Activated CD4-positive, alpha-beta T cell treated with anti-CD3 and anti-CD28 coated beads, Interleukin-2, amount 50 U/mL, for 24 hours (primary cell): ENCODE data around the gene NFKB1.

Source experiments
- DNase-seq, 2 donors: peaks; one replicate each; pipeline ENCODE4 v3.0.0-alpha.2; 2020; ENCODE audit warnings: low read depth in 1 of 2, low spot score in 1 of 2

The NFKB1 gene

DNA sequence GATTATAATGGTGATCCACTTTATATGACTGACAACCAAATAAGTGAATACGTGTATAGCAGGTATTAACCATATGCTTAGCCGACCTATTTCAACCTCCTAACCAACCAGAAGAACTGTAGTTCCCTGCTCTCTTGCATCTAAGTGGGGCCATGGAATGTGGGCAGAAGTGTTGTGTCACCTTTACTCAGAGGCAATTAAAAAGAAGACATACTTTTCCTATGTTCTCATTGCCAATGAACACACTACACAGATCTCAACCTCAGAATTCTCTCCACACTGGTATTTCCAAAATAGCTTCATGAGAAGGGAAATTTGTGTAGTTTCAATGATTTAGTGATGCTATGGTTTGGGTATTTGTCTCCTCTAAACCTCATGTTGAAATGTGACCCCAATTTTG lies 3.2 kb upstream of the NFKB1 start:
- DNase-seq = no peak

DNA sequence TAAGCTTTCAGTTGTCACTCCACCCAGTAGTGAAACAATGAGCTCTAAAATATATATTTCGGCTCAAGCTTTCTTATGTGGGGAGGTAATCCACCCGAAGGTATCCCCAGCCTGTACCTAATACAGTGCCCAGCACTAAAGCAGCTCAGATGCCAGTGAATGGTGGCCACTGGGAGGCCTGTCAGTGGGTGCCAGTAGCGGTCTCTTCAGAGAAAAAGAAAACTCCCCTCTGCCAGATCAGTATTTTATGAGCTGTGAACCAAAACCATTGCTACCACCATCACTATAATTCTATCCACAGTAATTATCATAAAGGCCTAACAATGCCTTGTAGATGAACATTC lies 835 bp upstream of the NFKB1 start:
- DNase-seq = no peak

DNA sequence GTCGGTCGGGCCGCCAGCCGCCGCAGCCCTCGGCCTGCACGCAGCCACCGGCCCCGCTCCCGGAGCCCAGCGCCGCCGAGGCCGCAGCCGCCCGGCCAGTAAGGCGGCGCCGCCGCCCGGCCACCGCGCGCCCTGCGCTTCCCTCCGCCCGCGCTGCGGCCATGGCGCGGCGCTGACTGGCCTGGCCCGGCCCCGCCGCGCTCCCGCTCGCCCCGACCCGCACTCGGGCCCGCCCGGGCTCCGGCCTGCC lies 213 bp downstream of the NFKB1 start:
- no peak for DNase-seq

DNA sequence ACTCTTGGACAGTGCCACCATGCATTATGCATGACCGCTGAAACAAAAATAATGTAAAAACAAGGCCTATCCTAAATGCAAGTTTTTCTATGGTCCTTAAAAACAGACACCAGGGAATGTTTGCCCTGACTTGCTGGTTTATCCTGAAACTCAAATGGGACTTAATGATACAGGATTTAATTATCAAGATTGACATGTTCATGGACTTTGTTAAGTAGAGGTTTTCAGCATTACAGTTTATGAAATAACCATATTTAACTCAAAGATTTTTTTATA lies 1.3 kb downstream of the NFKB1 start:
- no peak for DNase-seq

DNA sequence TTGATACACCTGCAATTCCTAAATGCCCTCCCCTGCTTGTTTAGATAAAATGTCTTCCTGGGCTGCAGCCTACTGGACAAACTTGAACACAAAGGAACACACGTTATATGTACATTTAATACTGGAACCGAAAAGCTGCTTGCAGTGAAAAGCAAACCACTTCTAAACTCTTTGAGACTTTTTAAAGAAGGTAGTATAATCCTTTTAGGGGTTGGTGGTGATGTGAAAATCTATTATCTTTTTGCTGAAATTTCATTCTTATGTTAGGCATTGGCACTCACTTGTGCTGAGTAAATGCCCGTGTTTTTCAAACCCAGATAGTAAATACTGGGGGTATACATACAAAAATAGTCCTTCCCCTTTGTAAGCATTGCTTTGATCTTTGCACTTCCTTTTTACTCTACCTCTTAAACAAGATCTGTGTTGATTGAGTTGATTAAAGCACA lies 2.2 kb downstream of the NFKB1 start:
- no peak for DNase-seq

DNA sequence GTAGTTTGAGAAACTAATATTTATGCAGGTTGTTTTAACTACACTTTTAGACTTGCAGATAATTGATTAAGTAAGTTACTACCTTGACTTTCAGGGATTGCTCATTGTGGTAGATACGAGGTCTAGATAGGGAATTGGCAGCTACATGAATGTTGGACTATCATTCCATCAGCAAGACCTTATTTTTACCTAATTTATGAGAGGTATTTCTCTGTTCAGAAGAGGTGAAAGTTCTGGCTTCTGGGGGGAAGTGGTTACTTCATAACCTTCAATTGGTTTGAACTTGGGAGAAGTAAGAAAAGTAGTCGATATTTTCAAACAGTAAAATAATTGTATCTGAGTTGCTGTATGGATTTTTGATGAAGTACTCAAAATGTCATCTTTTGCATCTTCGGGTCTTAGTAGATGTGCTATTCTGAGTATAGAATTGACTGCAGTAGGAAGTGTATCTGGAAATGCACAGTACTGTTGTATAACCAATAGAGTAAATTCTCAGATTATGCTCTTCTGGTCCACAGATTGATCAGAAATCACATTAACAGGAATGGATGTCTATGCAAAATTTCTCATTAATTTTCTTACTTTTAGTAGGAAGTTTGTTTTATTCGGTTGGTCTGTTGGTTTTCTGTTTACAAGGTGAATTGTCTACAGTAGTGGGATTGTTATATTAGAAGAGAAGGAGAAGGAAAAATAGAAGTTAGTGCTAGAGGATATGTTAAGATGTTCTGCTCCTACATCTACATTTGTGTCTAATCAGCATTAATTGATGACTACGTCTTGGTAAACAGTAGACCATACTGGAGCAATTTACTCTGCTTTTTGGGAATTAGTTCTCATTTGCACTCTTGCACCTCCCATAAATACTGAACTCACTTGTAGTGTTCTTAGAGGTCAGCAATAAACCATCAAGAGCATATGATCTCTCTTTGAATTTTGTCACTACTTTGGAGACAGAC lies 3.0 kb downstream of the NFKB1 start:
- no peak for DNase-seq

DNA sequence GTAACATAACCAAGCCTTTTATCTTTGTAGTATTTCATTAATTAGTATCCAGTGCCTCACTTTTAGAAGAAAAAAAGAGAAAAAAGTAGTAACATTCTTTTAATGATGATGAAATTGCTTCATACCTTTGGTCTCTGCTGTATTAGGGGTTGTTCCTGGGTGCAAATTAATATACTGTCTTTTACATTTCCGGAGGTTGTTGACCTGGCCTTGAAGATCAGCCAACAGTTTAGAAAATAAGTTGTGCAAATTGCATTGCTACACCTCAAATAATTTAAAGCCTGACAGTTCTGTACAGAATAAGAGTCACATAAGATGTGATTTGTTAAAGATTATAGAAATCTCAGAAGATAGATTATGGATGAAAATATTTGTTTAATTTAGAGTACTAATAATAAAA lies 3.8 kb downstream of the NFKB1 start:
- DNase-seq = no peak

DNA sequence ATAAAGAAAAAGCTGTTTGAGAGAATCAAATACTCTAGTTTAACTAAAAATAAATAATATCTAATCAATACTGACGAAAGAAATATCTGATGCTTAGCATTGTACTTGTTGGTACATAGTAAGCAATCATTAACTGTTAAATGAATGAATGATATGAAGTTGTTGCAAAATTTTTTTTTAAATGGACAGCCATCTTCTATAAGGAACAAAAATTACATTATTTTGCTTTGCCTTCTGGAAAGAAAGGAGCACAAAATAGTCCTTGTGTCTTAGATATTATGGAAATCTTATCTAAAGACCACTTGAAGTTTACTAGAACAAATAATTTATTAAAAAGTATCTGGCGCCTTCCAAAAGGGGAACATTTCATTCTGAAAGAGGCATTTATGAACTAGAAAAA lies 4.5 kb downstream of the NFKB1 start:
- DNase-seq = no peak

DNA sequence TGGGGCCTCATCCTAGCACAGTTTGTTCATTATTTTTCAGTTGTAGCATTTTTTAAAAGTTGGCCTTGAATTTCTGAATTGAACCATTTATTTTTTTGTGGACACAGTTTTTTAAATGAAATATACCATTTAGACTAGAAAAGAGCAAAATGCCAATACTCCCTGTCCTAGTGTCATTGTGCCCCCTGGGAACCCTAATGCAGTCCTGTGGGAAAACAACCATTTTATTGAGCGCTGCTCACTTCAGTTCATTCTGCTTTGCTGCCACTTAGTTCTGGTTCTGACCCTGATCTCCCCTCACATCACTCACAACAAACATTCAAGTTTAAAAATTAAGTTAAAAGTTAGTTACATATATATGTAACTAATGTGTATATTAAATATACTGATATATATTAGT lies 5.4 kb downstream of the NFKB1 start:
- no peak for DNase-seq

DNA sequence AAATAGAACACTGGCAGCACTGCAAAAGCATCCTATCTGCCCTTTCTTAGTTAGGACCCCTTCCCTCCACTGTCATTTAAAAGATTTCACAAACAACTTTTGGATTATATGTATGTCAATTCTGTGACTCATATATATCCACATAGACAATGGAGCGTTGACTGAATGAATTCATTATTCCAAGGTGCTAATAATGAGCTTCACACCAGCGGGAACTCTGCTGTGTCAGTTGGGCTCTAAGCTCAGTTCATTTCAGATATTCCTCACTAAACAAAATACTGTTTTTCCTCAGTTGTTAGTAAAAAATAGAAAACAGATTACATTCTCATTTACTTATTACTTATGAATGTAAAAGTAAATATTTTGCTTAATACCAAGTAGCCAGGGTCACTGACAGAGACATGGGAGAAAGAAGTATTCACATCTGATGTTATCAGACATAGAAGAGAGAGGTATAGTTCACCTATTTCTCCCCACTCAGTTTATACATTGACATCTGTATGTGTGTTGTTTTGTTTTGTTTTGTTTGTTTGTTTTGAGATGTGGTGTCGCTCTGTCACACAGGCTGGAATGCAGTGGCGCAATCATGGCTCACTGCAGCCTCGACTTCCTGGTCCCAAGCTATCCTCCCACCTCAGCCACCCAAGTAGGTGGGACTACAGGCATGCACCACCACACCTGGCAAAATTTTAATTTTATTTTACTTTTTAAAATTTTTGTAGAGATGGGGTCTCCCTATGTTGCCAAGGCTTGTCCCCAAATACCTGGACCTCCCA lies 10.9 kb downstream of the NFKB1 start:
- no peak for DNase-seq

DNA sequence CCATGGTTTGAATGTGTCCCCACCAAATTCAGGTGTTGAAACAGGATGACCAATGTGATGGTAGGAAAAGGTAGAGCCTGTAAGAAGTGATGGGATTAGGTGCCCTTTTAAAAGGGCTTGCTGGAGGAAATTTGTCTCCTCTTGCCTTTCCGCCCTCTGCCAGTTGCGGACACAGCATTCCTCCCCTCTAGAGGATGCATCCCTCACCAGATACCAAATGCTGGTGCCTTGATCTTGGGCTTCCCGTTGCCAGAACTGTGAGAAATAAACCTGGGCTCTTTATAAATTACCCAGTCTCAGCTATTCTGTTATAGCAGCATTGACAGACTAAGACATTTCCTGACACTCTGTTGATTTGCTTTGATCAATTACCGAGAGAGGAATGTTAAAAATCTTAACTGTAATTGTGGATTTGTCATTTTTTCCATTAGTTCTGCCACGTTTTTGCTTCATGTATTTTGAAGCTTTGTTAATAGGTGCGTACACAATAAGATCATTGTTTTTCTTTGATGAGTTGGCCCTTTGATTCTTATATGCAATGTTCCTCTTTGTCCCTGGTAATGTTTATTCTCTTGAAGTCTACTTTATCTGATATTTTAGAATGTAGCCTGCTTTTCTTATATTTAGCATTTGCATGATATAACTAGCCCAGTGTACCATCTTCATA lies 13.3 kb downstream of the NFKB1 start:
- DNase-seq = no peak

DNA sequence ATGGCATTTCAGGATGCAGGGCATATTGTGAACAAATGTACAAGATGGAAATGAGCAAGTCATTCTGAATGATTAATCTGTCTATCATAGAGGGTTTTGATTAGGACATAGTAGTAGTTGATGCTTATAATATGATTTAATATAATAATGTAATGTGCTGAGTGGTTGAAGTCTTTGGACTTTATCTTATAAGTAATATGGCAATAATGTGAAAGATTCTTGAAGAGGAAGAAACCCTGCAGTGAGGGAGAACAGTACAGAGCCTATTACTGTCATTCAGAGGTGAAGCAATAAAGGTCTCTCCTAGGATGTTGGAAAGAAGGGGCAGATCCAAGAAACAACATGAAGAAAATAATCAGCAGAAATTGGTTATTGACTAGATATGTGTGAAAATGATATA lies 16.6 kb downstream of the NFKB1 start:
- DNase-seq = no peak

DNA sequence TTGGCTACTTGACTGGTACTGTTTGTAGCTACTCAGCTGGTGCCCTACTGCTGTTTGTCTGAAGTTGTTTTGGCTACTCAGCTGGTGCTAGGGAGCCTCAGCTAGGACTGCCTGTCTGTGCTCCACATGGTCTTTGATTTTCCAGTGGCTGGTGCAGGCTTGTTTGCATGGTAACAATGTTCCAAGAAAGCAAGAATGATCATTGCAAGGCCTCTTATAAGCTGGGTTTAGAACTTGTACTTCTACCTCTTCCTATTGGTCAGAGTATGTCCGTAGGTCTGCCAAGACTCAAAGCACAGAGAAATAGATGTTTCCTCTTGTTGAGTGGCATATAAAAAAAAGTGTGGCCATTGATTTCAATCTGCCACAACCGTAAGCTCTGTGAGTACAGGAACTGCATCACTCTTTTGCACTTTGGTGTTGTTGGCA lies 17.6 kb downstream of the NFKB1 start:
- DNase-seq = no peak

DNA sequence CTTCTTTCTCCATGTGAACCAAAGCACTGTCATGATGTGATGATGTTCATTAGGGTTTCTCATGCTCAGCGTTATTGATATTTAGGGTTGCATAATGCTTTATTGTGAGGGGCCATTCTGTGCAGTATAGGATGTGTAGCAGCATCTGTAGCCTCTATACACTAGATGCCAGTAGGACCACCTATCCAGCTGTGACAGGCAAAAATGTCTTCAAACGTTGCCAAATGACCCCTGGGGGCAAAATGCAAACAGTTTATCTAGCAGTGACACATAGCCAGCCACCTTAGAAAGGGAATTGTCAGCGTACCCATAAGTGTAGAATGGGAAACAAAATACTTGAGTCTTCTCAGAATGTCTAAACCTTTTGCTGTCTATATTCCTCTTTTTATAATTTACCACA lies 18.8 kb downstream of the NFKB1 start:
- DNase-seq = no peak

DNA sequence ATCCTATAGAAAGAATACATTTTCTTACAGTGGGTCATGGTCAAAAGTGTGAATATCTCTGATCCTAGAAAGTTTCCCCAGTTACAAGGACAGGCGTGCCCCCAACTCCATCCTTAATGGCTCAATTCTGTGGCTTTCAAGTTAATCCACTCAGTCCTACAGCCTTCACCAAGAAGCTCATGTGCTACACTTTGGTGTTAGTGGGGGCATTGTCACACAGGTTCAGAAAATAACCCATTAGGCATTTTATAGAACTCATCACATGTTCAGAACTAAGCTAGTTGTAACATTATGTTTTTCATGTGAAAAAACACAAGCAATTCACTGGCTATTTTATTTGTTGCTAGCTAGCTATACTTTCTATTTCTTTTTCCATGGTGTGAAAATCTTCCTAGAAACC lies 20.4 kb downstream of the NFKB1 start:
- DNase-seq = no peak

DNA sequence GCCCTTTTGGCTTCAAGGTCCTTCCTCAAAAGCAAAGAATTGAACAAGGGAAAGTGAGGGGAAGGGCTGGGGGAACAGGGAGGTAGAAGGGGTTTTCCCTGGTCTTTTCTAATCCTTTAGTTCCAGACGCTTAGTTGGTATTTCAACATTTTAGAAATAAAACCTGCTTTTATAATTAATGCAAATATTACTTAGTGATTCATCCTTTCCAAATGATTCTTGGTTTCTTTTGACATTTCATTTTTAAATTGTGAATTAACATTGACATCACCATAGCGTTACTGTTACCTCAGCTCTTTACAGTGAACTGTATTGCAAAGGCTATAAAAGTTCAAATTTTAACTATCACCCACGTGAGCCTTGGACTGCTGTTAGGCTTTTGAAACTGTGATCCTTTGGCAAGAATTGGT lies 20.9 kb downstream of the NFKB1 start:
- DNase-seq = no peak

DNA sequence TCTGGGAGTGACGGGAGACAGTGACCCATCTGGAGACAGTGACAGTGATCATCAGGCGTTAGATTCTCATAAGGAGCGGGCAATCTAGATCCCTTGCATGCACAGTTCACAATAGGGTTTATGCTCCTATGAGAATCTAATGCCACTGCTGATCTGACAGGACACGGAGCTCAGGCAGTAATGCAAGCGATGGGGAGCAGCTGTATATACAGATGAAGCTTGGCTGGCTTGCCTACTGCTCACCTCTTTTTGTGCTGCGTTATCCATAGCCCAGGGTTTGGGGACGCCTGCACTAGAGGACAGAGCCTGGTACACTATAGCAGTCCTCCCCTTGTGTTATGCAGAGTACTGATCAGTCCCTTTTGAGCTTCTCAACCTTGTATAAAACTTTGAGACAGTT lies 23.5 kb downstream of the NFKB1 start:
- no peak for DNase-seq

DNA sequence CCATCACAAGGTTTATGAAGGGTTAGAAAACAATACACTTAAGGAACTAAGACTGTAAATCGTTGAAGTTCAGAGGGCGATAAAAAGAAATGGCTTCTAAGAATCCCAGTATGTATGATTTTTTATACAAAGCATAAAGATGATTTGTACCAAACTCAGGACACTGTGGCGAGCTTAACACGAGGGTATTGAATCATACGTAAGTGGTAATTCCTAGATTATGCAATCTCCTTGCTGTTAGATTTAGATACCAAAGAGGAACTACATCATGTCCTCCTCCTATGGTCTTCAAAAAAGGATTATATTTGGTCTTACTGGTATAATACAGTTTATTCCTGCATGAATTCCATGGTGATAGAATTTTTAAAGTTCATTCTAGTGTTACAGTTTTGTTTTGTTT lies 23.9 kb downstream of the NFKB1 start:
- no peak for DNase-seq

DNA sequence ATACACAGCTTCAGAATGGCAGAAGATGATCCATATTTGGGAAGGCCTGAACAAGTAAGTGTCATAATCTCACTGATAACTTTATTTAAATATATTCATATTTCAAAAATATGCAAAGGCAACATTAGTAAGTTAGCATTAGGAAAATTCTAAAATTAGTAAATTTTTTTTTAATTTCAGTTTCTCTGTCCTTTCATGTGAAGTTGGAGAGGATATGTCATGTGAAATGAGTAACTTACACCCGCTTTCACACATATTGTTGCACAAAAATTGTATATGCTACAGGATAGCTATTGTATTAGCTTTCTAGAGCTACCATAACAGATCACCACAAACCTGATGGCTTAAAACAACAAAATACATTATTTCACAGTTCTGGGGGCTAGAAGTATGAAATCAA lies 24.3 kb downstream of the NFKB1 start:
- no peak for DNase-seq

DNA sequence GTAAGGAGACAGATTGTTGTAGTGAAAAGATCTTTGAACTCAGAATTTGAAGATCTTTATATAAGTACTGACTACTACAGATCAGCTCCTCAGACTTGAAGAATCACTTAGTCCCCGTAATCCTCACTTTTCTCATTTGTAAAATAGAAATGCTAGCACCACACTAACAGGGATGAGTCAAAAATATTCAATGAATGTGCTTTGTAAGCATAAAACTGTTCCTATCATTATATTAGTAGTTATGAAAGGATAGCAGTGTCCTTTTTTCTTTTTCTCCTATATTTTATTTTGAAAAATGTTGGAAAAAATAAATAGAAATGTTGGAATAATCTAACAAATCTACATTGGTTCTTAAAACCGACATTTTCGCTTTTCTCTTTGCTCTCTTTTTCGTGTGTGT lies 25.4 kb downstream of the NFKB1 start:
- DNase-seq = no peak

DNA sequence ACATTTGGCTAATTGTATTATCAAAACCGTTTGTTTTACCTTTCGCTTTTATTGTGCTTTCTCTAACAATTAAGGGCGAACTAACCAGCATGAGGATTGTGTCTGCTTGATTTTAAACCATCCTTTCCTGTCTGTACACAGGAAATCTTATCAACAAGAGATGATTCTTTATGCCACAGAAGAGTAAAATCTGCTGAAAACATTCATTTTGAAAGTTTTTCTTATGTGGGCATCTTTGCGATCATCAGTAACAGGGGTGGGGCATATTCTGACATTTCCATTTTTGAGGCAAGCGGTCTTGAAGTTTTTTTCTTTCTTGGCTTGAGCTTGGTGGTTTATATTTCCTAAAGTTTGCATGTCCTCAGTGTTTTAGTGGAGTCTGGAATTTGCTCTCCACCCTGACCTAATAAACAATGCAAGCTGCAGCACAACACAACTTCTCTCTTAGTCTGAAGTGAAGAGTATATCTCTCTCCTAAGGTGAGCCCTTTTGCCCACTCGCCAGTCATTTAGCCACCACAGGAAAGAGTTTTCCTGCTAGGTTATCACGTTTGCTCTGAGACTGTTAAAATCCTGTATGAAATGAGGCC lies 26.6 kb downstream of the NFKB1 start:
- DNase-seq = no peak

DNA sequence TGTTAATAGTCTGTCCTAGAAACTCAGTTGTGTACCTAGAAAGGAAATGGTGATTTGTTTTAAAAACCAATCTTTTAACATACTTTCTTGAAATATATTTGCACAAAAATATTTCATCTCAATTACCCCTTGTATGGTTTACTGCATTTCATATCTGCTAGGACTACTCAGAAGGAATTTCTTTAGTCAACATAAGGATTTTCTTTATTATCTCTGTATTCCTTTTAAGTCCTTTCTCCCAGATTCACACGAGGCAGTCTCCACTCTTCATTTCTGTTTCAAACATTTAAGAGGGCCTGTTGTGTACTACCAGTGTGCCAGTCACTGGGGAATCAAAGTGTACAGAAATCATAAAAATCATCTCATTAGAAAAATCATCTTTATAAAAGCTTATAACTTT lies 28.8 kb downstream of the NFKB1 start:
- DNase-seq = no peak
